Putamen (tissue), 1 donor: Measurements from ENCODE around the gene DIPK1A.

Source experiments
- DNase-seq: peaks from one replicate; pipeline ENCODE4 v3.0.0-alpha.2; 2016; ENCODE audit warnings: low spot score

Gene DIPK1A

GRCh38 chr1:92792340-92792782 is 168.9 kb downstream of the DIPK1A start:
- no peak for DNase-seq
